Left ventricle myocardium inferior (tissue), 1 donor: ENCODE measurements around the gene SPECC1. TPM values are rescaled to one million over a fixed set of nuclear protein-coding genes. Genes with fewer than 3 reads are reported as not detected.
"Not testable (repeated sequence)": the region's sequence is repeated elsewhere in the genome, so short reads cannot be mapped to it uniquely, and the experiment has no call there.

ENCODE experiments used
- DNase-seq: peaks from one replicate; pipeline ENCODE4 v3.0.0-alpha.2; 2020
- H3K27ac ChIP-seq: fragments of 200-600 bp; replicated peaks from 2 replicates; pipeline ENCODE4 v1.8.0; 2021
- H3K27me3 ChIP-seq: fragments of 200-600 bp; 2 replicates; pipeline ENCODE4 v1.8.0; 2021; ENCODE audit warnings: low read depth
- H3K36me3 ChIP-seq: fragments of 200-600 bp; 2 replicates; pipeline ENCODE4 v1.8.0; 2021
- H3K4me1 ChIP-seq: fragments of 200-600 bp; 2 replicates; pipeline ENCODE4 v1.8.0; 2021
- H3K4me3 ChIP-seq: fragments of 200-600 bp; 2 replicates; pipeline ENCODE4 v1.8.0; 2021; ENCODE audit warnings: mild to moderate bottlenecking, moderate library complexity
- H3K9me3 ChIP-seq: fragments of 200-600 bp; replicated peaks from 2 replicates; pipeline ENCODE4 v1.8.0; 2021
- CTCF ChIP-seq: fragments of 200-600 bp; IDR thresholded peaks from 2 replicates; pipeline ENCODE4 v1.8.0; 2021; ENCODE audit warnings: antibody characterized with exemption, mild to moderate bottlenecking, borderline replicate concordance
- intact Hi-C: fragments of 100-400 bp; cut with micrococcal nuclease; formaldehyde crosslinking; loops from one replicate; pipeline ENCODE4 v1.11.0; 2022
- total RNA-seq: library from RNA; stranded (reverse); fragmentation: NEBNext Ultra II Directional; extraction: Animal tissue kit (Norgen Biotek cat#: 25700); gene quantifications from one replicate; pipeline ENCODE4 v1.2.1, GENCODE V29; 2021
- donor health status: DM: no; HTN: yes; CAD: no; lungs with severe emphysema.

The SPECC1 gene
- total RNA-seq, 1 donor from 2014 or later = 10.6 TPM

GRCh38 chr17:20259668-20260067 is 250.5 kb downstream of the SPECC1 start:
- no peaks in the 10 kb centered on the region for H3K27me3 ChIP-seq
- no peak for DNase-seq
- peaks cover 25% of the 10 kb centered on the region for H3K36me3 ChIP-seq
- H3K27ac ChIP-seq = no peak overlapping the region
- TF ChIP-seq CTCF = no peak
- peaks cover 3% of the 10 kb centered on the region for H3K4me1 ChIP-seq
- intact Hi-C loops = no loop called here
- H3K9me3 ChIP-seq = no peaks in the 10 kb centered on the region
- no peak overlapping the region for H3K4me3 ChIP-seq

- Histone ChIP-seq H3K4me1 (peaks cover 9% of the 10 kb centered on the region), H3K9me3 (no peaks in the 10 kb centered on the region), H3K27ac (no peak overlapping the region), H3K36me3 (peaks cover 25% of the 10 kb centered on the region), H3K27me3 (no peaks in the 10 kb centered on the region), H3K4me3 (no peak overlapping the region)
- no peak for TF ChIP-seq CTCF
- no peak for DNase-seq
- intact Hi-C loops = no loop called here
These were observed 251.1 kb downstream of the SPECC1 start for GRCh38 chr17:20260268-20260667.

- Histone ChIP-seq H3K36me3 (peaks cover 24% of the 10 kb centered on the region), H3K27me3 (no peaks in the 10 kb centered on the region), H3K9me3 (no peaks in the 10 kb centered on the region), H3K27ac (no peak overlapping the region), H3K4me1 (peaks cover 20% of the 10 kb centered on the region), H3K4me3 (no peak overlapping the region)
- TF ChIP-seq CTCF = no peak
- DNase-seq = no peak
- intact Hi-C loops = no loop called here
These were observed 253.3 kb downstream of the SPECC1 start for GRCh38 chr17:20262226-20263114.

GRCh38 chr17:20263115-20263433 is 253.9 kb downstream of the SPECC1 start:
- DNase-seq, H3K27me3 ChIP-seq, H3K9me3 ChIP-seq, H3K27ac ChIP-seq, H3K4me3 ChIP-seq, intact Hi-C loops: not testable (repeated sequence)
- peaks cover 23% of the 10 kb centered on the region for H3K4me1 ChIP-seq
- peaks cover 18% of the 10 kb centered on the region for H3K36me3 ChIP-seq

- H3K9me3 ChIP-seq = no peaks in the 10 kb centered on the region
- H3K4me3 ChIP-seq = no peak overlapping the region
- TF ChIP-seq CTCF = no peak
- H3K27ac ChIP-seq = no peak overlapping the region
- no peaks in the 10 kb centered on the region for H3K27me3 ChIP-seq
- peaks cover 13% of the 10 kb centered on the region for H3K36me3 ChIP-seq
- peaks cover 23% of the 10 kb centered on the region for H3K4me1 ChIP-seq
- no peak for DNase-seq
- intact Hi-C loops = no loop called here
These were observed 254.4 kb downstream of the SPECC1 start for GRCh38 chr17:20263595-20263994.

- Histone ChIP-seq H3K4me3 (no peak overlapping the region), H3K27me3 (no peaks in the 10 kb centered on the region), H3K4me1 (peaks cover 31% of the 10 kb centered on the region), H3K36me3 (peaks cover 6% of the 10 kb centered on the region), H3K9me3 (no peaks in the 10 kb centered on the region), H3K27ac (no peak overlapping the region)
- DNase-seq = no peak
- intact Hi-C loops = no loop called here
- no peak for TF ChIP-seq CTCF
These were observed 255.8 kb downstream of the SPECC1 start for GRCh38 chr17:20264996-20265395.
